ENCODE data around the gene FITM1. TPM values are rescaled to one million over a fixed set of nuclear protein-coding genes. Genes with fewer than 3 reads are reported as not detected.

FITM1 gene
- total and polyA plus RNA-seq, 12 donors, result 77.0 to 247 (median 131) TPM

- 93 to 96% methylated on average over 8 of the region's 8 CpGs for WGBS, 2 donors
- H3K27ac ChIP-seq, result no peak overlapping the region
- no peak for ATAC-seq
- H3K27me3 ChIP-seq, result no peaks in the 10 kb centered on the region
- no peak for DNase-seq
- H3K4me3 ChIP-seq, result no peak overlapping the region
- no peaks in the 10 kb centered on the region for H3K9me3 ChIP-seq
- H3K4me1 ChIP-seq, result peaks cover 0 to 12% (median 5%) of the 10 kb centered on the region in 9 donors
- TF ChIP-seq CTCF (IDR thresholded peaks at IDR 0.05), result no peak
- intact Hi-C loops (cut with DNase I), result no loop called here
- peaks cover 0 to 84% (median 61%) of the 10 kb centered on the region in 9 donors for H3K36me3 ChIP-seq
Measured at GRCh38 chr14:24121210-24121609, 9.2 kb upstream of the FITM1 start.

GRCh38 chr14:24122416-24122815 is 8.0 kb upstream of the FITM1 start:
- no peak overlapping the region for H3K4me3 ChIP-seq
- intact Hi-C loops (cut with DNase I), result no loop called here
- H3K36me3 ChIP-seq, result peaks cover 0 to 75% (median 56%) of the 10 kb centered on the region in 9 donors
- H3K4me1 ChIP-seq, result no peaks in the 10 kb centered on the region
- no peak overlapping the region for H3K27ac ChIP-seq
- TF ChIP-seq CTCF (IDR thresholded peaks at IDR 0.05), result no peak
- peak in 1 of 8 donors; percentile 6 for ATAC-seq
- DNase-seq, result no peak
- no peaks in the 10 kb centered on the region for H3K9me3 ChIP-seq
- WGBS, 2 donors, result 98 to 99% methylated on average over 4 of the region's 4 CpGs
- H3K27me3 ChIP-seq, result no peaks in the 10 kb centered on the region

GRCh38 chr14:24122898-24123297 is 7.6 kb upstream of the FITM1 start:
- Histone ChIP-seq H3K36me3 (peaks cover 0 to 70% (median 51%) of the 10 kb centered on the region in 9 donors), H3K27ac (peak overlapping the region in 1 of 10 donors; percentile 11), H3K4me1 (no peaks in the 10 kb centered on the region), H3K9me3 (no peaks in the 10 kb centered on the region), H3K27me3 (no peaks in the 10 kb centered on the region), H3K4me3 (no peak overlapping the region)
- 69 to 80% methylated on average over 8 of the region's 8 CpGs for WGBS, 2 donors
- TF ChIP-seq CTCF (IDR thresholded peaks at IDR 0.05), result no peak
- DNase-seq (no peak), ATAC-seq (peak in 3 of 8 donors; percentile 4 to 24 (median 21))
- intact Hi-C loops (cut with DNase I), result no loop called here

- peak in 3 of 8 donors; percentile 8 to 41 (median 12) for ATAC-seq
- intact Hi-C loops (cut with DNase I), result no loop called here
- H3K36me3 ChIP-seq, result peaks cover 0 to 62% (median 43%) of the 10 kb centered on the region in 9 donors
Measured at GRCh38 chr14:24123424-24124417, 6.7 kb upstream of the FITM1 start.

More at GRCh38 chr14:24123424-24124417, 6.7 kb upstream of the FITM1 start:
- Histone ChIP-seq H3K27me3 (no peaks in the 10 kb centered on the region), H3K4me1 (no peaks in the 10 kb centered on the region), H3K4me3 (no peak overlapping the region), H3K27ac (peak overlapping the region in 1 of 10 donors; percentile 11), H3K9me3 (no peaks in the 10 kb centered on the region)
- WGBS, 2 donors, result 80 to 85% methylated on average over 9 of the region's 9 CpGs
- TF ChIP-seq CTCF (IDR thresholded peaks at IDR 0.05), result no peak
- DNase-seq, result no peak
